ENCODE measurements around the gene KANK3. TPM values are rescaled to one million over a fixed set of nuclear protein-coding genes. Genes with fewer than 3 reads are reported as not detected.
A peak's percentile ranks its signal among the peaks of the same experiment; 100 is the strongest.

KANK3 gene
- total RNA-seq, 2 donors from 2014 or later: 15.4 to 23.8 TPM

Small RNA genes lying within 50 kb of the gene (microRNA-seq; reads per million reads assigned to microRNA genes)
- gene MIR4999: 2.0 reads per million, percentile 28 among the genes with 10 or more reads in this experiment

Small RNA genes lying within 50 kb of the gene (small RNA-seq; reads per million reads assigned to genes)
- 0 to 0.37 reads per million in 2 donors for gene MIR4999

Other genes starting within 250 kb of the KANK3 start
- 1 to 10 TPM; 3.1 to 5.2 TPM for gene FBN3, start 193.7 kb downstream of the KANK3 start, total RNA-seq
- gene CERS4, start 133.9 kb downstream of the KANK3 start, total RNA-seq: 100 to 1,000 TPM; 170 to 176 TPM
- gene CD320, start 34.9 kb downstream of the KANK3 start, total RNA-seq: 10 to 100 TPM; 50.8 to 91.4 TPM
- 10 to 100 TPM; 39.6 to 52.6 TPM for gene NDUFA7, start 21.9 kb downstream of the KANK3 start, total RNA-seq
- 100 to 1,000 TPM; 488 to 498 TPM for gene RPS28, start 21.8 kb downstream of the KANK3 start, total RNA-seq
- gene ANGPTL4, start 20.9 kb upstream of the KANK3 start, total RNA-seq: 10 to 100 TPM; 25.7 to 26.4 TPM
- gene RAB11B, start 47.1 kb upstream of the KANK3 start, total RNA-seq: 100 to 1,000 TPM in 1 of 2 donors, 10 to 100 TPM in 1; 60.7 to 103 TPM
- gene MARCHF2, start 70.0 kb upstream of the KANK3 start, total RNA-seq: 100 to 1,000 TPM; 119 to 163 TPM
- 100 to 1,000 TPM; 111 to 147 TPM for gene HNRNPM, start 101.7 kb upstream of the KANK3 start, total RNA-seq
- 1 to 10 TPM; 2.4 to 5.3 TPM for gene PRAM1, start 159.4 kb upstream of the KANK3 start, total RNA-seq
- 10 to 100 TPM; 24.4 to 59.5 TPM for gene ZNF414, start 170.9 kb upstream of the KANK3 start, total RNA-seq
- 1 to 10 TPM; 6.1 to 9.4 TPM for gene MYO1F, start 234.2 kb upstream of the KANK3 start, total RNA-seq

Data from prostate gland (tissue), 2 donors.